Endothelial cell of umbilical vein (primary cell): ENCODE results near the gene URAD. TPM values are rescaled to one million over a fixed set of nuclear protein-coding genes. Genes with fewer than 3 reads are reported as not detected.

Experiments used
- BruUV-seq: library from RNA; stranded (reverse); fragments of 400-500 nt; replicated peaks from 2 replicates; lab custom pipeline; 2021; lab: Mats Ljungman, UMichigan
- CTCF ChIA-PET: fragments of 300-600, 350-600 bp; sonication (Branson Sonifier 250); formaldehyde crosslinking; loops from one replicate; lab custom pipeline; 2021; ENCODE audit warnings: antibody characterized with exemption, inconsistent platforms; lab: Charles Lee
- POLR2A ChIA-PET: fragments of 300-600, 350-600 bp; sonication (Branson Sonifier 250); formaldehyde crosslinking; loops from one replicate; lab custom pipeline; 2021; ENCODE audit warnings: antibody characterized with exemption, inconsistent platforms; lab: Charles Lee
- DNase-seq: peaks from one replicate; pipeline ENCODE4 v3.0.0-alpha.2; 2011; ENCODE audit warnings: low read depth, low spot score
- FAIRE-seq: peaks from 2 replicates; lab custom pipeline; 2011; peaks lifted over from hg19 to GRCh38; lab: Jason Lieb, UNC
- H2AFZ ChIP-seq: 2 replicates; pipeline ENCODE4 v1.6.0; 2012; ENCODE audit warnings: low read depth, low read length, control low read depth, inconsistent platforms
- H3K27ac ChIP-seq: 2 replicates; pipeline ENCODE4 v1.5.1; 2011; ENCODE audit warnings: low read depth, mild to moderate bottlenecking, control low read depth, low read length, moderate library complexity; ENCODE audit not compliant: insufficient read depth
- H3K27me3 ChIP-seq, 2 experiments: 2 replicates each; pipeline versions ENCODE4 v1.6.0 to v1.6.1; 2011; ENCODE audit warnings: low read length in 2 of 2, mixed read lengths in 1 of 2; ENCODE audit not compliant: control insufficient read depth in 2 of 2, insufficient read depth in 2 of 2
- H3K36me3 ChIP-seq, 2 experiments: 2 replicates in 1 of 2; 3 replicates in 1 of 2; pipeline ENCODE4 v1.5.1; 2011; ENCODE audit warnings: low read length in 2 of 2, mild to moderate bottlenecking in 1 of 2, moderate library complexity in 1 of 2; ENCODE audit not compliant: control insufficient read depth in 2 of 2, insufficient read depth in 2 of 2; ENCODE audit errors: extremely low read depth in 1 of 2
- H3K4me1 ChIP-seq: 3 replicates; pipeline ENCODE4 v1.5.1; 2011; ENCODE audit warnings: mild to moderate bottlenecking, low read length; ENCODE audit not compliant: control insufficient read depth, insufficient read depth; ENCODE audit errors: extremely low read depth
- H3K4me2 ChIP-seq: 2 replicates; pipeline ENCODE4 v1.6.1; 2011; ENCODE audit warnings: low read length, control low read depth, mixed read lengths; ENCODE audit not compliant: insufficient read depth
- H3K4me3 ChIP-seq, 3 experiments: fragments of 200-600 bp in 1 of 3; sonication (generic), shearing (Covaris generic) in 1 of 3; replicated peaks in 1 of 3; 2 replicates each; pipeline ENCODE4 v1.5.1; 2011 to 2016; ENCODE audit warnings: control low read depth in 3 of 3, low read length in 3 of 3, mild to moderate bottlenecking in 2 of 3, inconsistent platforms in 1 of 3, low read depth in 1 of 3, moderate library complexity in 1 of 3; ENCODE audit not compliant: insufficient read depth in 1 of 3
- H3K79me2 ChIP-seq: 2 replicates; pipeline ENCODE4 v1.6.0; 2012; ENCODE audit warnings: low read length, inconsistent platforms; ENCODE audit not compliant: control insufficient read depth, insufficient read depth
- H3K9ac ChIP-seq: replicated peaks from 2 replicates; pipeline ENCODE3; 2011; ENCODE audit warnings: low read length, control low read depth; ENCODE audit not compliant: insufficient read depth; ENCODE audit errors: extremely low read depth
- H3K9me1 ChIP-seq: replicated peaks from 3 replicates; pipeline ENCODE4 v1.6.0; 2011; ENCODE audit warnings: mild to moderate bottlenecking, low read length; ENCODE audit not compliant: control insufficient read depth, insufficient read depth; ENCODE audit errors: extremely low read depth
- H3K9me3 ChIP-seq: replicated peaks from 2 replicates; pipeline ENCODE4 v1.5.1; 2012; ENCODE audit warnings: low read length, inconsistent platforms; ENCODE audit not compliant: control insufficient read depth, insufficient read depth
- H4K20me1 ChIP-seq: replicated peaks from 2 replicates; pipeline ENCODE3; 2011; ENCODE audit warnings: mild to moderate bottlenecking, low read length; ENCODE audit not compliant: control insufficient read depth, insufficient read depth; ENCODE audit errors: extremely low read depth
- EZH2 ChIP-seq: IDR thresholded peaks from 2 replicates; pipeline ENCODE4 v1.6.1; 2012; ENCODE audit warnings: borderline replicate concordance, low read depth, mild to moderate bottlenecking, moderate library complexity, low read length, inconsistent platforms; ENCODE audit not compliant: severe bottlenecking
- FOS ChIP-seq: IDR thresholded peaks from 2 replicates; pipeline ENCODE4 v1.6.1; 2011; ENCODE audit warnings: mild to moderate bottlenecking, low read length, moderate library complexity, borderline replicate concordance; ENCODE audit not compliant: insufficient read depth
- GATA2 ChIP-seq: IDR thresholded peaks from 2 replicates; pipeline ENCODE4 v1.7.0; 2011; ENCODE audit warnings: low read depth, mild to moderate bottlenecking, moderate library complexity, mixed read lengths, low read length; ENCODE audit not compliant: insufficient read length, insufficient read depth
- JUN ChIP-seq: IDR thresholded peaks from 2 replicates; pipeline ENCODE4 v1.6.1; 2011; ENCODE audit warnings: borderline replicate concordance, low read depth; ENCODE audit not compliant: insufficient read length, insufficient read depth
- MYC ChIP-seq: IDR thresholded peaks from one replicate; pipeline ENCODE4 v1.6.1; 2011; ENCODE audit warnings: mild to moderate bottlenecking, low read depth, low read length
- POLR2A ChIP-seq: IDR thresholded peaks from 2 replicates; pipeline ENCODE4 v1.6.1; 2012; ENCODE audit warnings: low read depth, mild to moderate bottlenecking, control low read depth, low read length
- POLR2AphosphoS5 ChIP-seq: IDR thresholded peaks from 2 replicates; pipeline ENCODE4 v1.6.1; 2012; ENCODE audit warnings: low read depth, mild to moderate bottlenecking, control low read depth, low read length, moderate library complexity; ENCODE audit not compliant: insufficient read depth
- dilution Hi-C: fragments of 300-500 bp; cut with MboI; formaldehyde crosslinking; loops from one replicate; pipeline ENCODE4 v1.15.0; 2019; ENCODE audit warnings: low sequenced_read_pairs; ENCODE audit not compliant: extremely low pct_ligation_motif_present
- intact Hi-C: fragments of 100-400 bp; cut with micrococcal nuclease; formaldehyde crosslinking; loops from one replicate; pipeline ENCODE4 v1.10.0; 2022
- polyA plus RNA-seq, 4 experiments: library from polyadenylated mRNA; depleted of rRNA in 3 of 4; stranded (reverse) in 3 of 4; unstranded in 1 of 4; fragments of >200 nt; gene quantifications; 2 replicates each; pipeline versions ENCODE4 v1.2.1 to v1.2.3, GENCODE V29; 2011 to 2012; ENCODE audit warnings: missing spikeins in 1 of 4
- total RNA-seq: library from RNA; stranded (reverse); gene quantifications from 2 replicates; pipeline ENCODE4 v1.2.3, GENCODE V29; 2021
- TF ChIP-seq, protein P1 (sequence below): IDR thresholded peaks from 2 replicates; pipeline ENCODE4 v1.6.1; 2011; ENCODE audit not compliant: insufficient read depth, insufficient read length
- TF ChIP-seq, protein P2 (sequence below), 2 donors: IDR thresholded peaks; 1 replicate in 1 of 2; 2 replicates in 1 of 2; pipeline ENCODE4 v1.5.1; 2011; ENCODE audit warnings: low read length in 2 of 2, mild to moderate bottlenecking in 2 of 2, moderate library complexity in 2 of 2, control low read depth in 1 of 2, inconsistent platforms in 1 of 2, low read depth in 1 of 2; ENCODE audit not compliant: insufficient read depth in 1 of 2; ENCODE audit errors: extremely low read depth in 1 of 2

Gene URAD
- total and polyA plus RNA-seq, 2 donors (not counting 3 experiments of a cell fraction or from before 2014, with no cell fraction given) = not detected

DNA sequence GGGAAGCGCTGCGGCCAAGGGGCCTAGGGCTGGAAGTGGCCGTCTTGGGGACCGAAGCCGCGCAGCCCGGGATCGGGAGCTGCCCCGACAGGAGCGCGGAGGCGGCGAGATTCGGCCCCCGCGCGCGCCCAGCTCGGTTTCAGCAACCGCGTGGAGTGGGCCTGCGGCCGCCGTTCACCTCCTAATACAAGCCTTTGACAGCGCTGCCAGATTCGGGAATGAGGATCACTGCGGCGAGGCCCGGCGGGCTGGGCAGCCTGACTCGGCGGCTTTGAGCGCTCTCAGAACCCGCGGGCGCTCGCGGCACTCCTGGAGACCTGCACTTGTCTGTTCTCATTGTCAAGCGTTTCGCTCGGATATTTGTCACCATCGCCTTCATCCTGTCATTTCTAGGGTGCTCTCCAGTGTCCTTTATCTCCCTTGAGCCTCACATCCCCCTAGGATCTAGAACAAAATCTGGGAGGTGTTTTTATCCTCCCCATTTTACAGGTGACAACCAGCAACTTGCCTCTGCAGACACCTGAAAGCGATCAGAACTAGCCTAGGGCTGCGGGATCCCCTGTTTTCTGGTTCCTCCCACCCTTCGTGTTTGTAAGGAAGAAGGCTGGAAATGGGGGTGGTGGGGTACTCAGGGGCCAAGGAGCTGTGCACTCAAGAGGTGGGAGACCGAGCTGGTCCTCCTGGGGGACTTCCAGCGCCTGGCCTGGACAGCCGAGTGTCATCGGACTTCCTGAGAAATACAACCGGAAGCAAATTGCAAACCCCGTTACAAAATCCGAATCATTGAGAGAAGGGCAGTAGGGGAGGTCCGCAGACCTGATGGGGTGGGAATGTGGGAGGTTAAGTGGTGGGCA lies 17.9 kb downstream of the URAD start:
- POLR2A ChIA-PET = no interaction called here
- intact Hi-C loops = no loop called here
- peaks cover 87 to 99% of the 10 kb centered on the region in 2 experiments for H3K27me3 ChIP-seq
- H4K20me1 ChIP-seq = no peaks in the 10 kb centered on the region
- dilution Hi-C loops = no loop called here
- H3K4me3 ChIP-seq = no peak overlapping the region
- DNase-seq = no peak
- no peaks in the 10 kb centered on the region for H3K9me3 ChIP-seq
- H2AFZ ChIP-seq = no peak overlapping the region
- no peaks in the 10 kb centered on the region for H3K4me1 ChIP-seq
- H3K27ac ChIP-seq = no peak overlapping the region
- H3K4me2 ChIP-seq = no peak overlapping the region
- H3K79me2 ChIP-seq = no peaks in the 10 kb centered on the region
- no peaks in the 10 kb centered on the region for H3K9me1 ChIP-seq
- no TSS peak for BruUV-seq
- CTCF ChIA-PET = interaction anchor here (0.8 to 3.3 kb wide), 5 partner anchors 11 to 144 kb away, joined by 3 to 11 read pairs (median 3); no protein-coding TSS in a partner anchor
- no peaks in the 10 kb centered on the region for H3K36me3 ChIP-seq
- H3K9ac ChIP-seq = no peak overlapping the region
- FAIRE-seq = no peak
- TF ChIP-seq MYC (no peak), JUN (no peak), GATA2 (no peak), EZH2 (peak; percentile 67)
- TF ChIP-seq, protein P1, sequence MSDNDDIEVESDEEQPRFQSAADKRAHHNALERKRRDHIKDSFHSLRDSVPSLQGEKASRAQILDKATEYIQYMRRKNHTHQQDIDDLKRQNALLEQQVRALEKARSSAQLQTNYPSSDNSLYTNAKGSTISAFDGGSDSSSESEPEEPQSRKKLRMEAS = no peak

DNA sequence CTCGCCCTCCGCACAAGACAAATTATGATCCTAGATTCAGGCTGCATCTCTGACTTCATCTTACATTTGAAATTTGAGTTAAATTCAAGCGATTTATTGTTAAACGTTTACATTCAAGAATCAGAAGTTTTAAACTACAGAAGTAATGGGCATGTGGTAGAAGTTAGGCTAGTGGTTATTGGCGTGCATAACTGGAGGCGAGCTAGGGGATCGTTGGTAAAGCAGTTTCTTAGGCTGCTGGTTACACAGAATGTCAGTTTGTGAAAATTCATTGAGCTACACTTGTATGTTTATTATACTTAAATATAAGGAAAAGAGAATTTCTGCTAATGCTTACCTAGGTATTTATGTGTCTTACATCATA lies 18.6 kb downstream of the URAD start:
- Histone ChIP-seq H3K9me1 (no peaks in the 10 kb centered on the region), H4K20me1 (no peaks in the 10 kb centered on the region), H3K9ac (no peak overlapping the region), H3K79me2 (no peaks in the 10 kb centered on the region), H3K4me1 (no peaks in the 10 kb centered on the region), H3K4me3 (no peak overlapping the region), H3K9me3 (no peaks in the 10 kb centered on the region), H2AFZ (no peak overlapping the region), H3K27me3 (peaks cover 88 to 99% of the 10 kb centered on the region in 2 experiments), H3K4me2 (no peak overlapping the region), H3K27ac (no peak overlapping the region), H3K36me3 (no peaks in the 10 kb centered on the region)
- ChIA-PET CTCF (interaction anchor here (0.8 to 1.1 kb wide), 3 partner anchors 11 to 143 kb away, joined by 3 read pairs; no protein-coding TSS in a partner anchor), POLR2A (no interaction called here)
- intact Hi-C loops (no loop called here), dilution Hi-C loops (no loop called here)
- no peak for FAIRE-seq
- no peak for TF ChIP-seq POLR2AphosphoS5
- no peak for TF ChIP-seq GATA2
- no peak for TF ChIP-seq FOS
- TF ChIP-seq, protein P1 = no peak
- TF ChIP-seq EZH2 = no peak
- TF ChIP-seq MYC = no peak
- TF ChIP-seq POLR2A = no peak
- no peak for TF ChIP-seq JUN
- TF ChIP-seq, protein P2, sequence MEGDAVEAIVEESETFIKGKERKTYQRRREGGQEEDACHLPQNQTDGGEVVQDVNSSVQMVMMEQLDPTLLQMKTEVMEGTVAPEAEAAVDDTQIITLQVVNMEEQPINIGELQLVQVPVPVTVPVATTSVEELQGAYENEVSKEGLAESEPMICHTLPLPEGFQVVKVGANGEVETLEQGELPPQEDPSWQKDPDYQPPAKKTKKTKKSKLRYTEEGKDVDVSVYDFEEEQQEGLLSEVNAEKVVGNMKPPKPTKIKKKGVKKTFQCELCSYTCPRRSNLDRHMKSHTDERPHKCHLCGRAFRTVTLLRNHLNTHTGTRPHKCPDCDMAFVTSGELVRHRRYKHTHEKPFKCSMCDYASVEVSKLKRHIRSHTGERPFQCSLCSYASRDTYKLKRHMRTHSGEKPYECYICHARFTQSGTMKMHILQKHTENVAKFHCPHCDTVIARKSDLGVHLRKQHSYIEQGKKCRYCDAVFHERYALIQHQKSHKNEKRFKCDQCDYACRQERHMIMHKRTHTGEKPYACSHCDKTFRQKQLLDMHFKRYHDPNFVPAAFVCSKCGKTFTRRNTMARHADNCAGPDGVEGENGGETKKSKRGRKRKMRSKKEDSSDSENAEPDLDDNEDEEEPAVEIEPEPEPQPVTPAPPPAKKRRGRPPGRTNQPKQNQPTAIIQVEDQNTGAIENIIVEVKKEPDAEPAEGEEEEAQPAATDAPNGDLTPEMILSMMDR (IDR thresholded peaks at IDR 0.05; ENCODE audit: extremely low read depth in 1 of 2, insufficient read depth in 1 of 2, low read depth in 1 of 2, low read length in 2 of 2) = no peak
- DNase-seq = no peak
- no TSS peak for BruUV-seq
